ENCODE measurements around the gene SPOCK2. TPM values are rescaled to one million over a fixed set of nuclear protein-coding genes. Genes with fewer than 3 reads are reported as not detected.

Gene SPOCK2
- total RNA-seq, 1 donor from 2014 or later, result 187 TPM

DNA sequence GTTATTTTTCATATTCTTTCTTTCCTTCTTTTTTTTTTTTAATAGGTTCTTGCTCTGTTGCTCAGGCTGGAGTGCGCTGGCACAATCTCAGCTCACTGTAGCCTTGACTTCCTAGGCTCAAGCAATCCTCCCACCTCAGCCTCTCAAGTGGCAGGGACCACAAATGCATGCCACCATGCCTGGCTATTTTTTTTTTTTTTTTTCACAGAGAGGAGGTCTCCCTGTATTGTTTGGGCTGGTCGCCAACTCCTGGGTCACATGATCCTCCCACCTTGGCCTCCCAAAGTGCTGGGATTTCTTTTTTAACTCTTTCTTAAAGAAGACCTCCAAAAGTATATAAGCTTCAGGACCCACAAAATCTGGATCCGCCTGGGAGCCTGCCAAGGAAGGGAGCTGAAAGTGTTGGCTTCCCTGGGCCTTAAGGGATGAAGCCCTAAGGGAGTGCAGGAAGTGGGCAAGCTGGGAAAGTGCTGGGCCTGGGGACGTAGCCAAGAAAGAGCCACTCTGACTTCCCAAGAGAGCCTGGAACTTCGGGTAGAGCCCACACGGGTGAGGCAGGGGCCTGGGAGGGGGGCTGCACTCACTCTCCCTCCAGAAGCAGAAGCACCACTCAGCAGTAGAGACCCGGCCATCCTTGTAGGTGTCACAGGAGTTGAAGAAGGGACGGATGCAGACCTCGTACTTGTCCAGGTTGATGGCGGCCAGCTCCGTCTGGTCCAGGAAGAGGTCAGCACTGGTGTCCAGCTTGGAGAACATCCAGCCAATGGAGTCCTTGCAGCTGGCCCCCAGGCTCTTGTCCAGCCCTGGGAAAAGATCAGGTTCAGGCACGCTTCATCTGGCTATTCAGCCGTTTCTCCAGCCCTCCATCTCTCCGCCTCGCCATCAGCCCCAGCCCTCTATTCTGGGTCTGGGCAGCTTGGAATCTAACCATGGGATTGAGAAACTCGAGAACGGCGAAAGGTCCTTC, 21.8 kb downstream of the SPOCK2 start:
- intact Hi-C loops (cut with DNase I), result no loop called here
- H3K4me3 ChIP-seq, result no peak overlapping the region
- H3K9me3 ChIP-seq, result no peaks in the 10 kb centered on the region
- TF ChIP-seq, protein P1, sequence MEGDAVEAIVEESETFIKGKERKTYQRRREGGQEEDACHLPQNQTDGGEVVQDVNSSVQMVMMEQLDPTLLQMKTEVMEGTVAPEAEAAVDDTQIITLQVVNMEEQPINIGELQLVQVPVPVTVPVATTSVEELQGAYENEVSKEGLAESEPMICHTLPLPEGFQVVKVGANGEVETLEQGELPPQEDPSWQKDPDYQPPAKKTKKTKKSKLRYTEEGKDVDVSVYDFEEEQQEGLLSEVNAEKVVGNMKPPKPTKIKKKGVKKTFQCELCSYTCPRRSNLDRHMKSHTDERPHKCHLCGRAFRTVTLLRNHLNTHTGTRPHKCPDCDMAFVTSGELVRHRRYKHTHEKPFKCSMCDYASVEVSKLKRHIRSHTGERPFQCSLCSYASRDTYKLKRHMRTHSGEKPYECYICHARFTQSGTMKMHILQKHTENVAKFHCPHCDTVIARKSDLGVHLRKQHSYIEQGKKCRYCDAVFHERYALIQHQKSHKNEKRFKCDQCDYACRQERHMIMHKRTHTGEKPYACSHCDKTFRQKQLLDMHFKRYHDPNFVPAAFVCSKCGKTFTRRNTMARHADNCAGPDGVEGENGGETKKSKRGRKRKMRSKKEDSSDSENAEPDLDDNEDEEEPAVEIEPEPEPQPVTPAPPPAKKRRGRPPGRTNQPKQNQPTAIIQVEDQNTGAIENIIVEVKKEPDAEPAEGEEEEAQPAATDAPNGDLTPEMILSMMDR (IDR thresholded peaks at IDR 0.05), result no peak
- H3K4me1 ChIP-seq, result peaks cover 5% of the 10 kb centered on the region
- ATAC-seq, result no peak
- no peaks in the 10 kb centered on the region for H3K27me3 ChIP-seq
- no peaks in the 10 kb centered on the region for H3K36me3 ChIP-seq
- DNase-seq, result no peak
- H3K27ac ChIP-seq, result no peak overlapping the region

DNA sequence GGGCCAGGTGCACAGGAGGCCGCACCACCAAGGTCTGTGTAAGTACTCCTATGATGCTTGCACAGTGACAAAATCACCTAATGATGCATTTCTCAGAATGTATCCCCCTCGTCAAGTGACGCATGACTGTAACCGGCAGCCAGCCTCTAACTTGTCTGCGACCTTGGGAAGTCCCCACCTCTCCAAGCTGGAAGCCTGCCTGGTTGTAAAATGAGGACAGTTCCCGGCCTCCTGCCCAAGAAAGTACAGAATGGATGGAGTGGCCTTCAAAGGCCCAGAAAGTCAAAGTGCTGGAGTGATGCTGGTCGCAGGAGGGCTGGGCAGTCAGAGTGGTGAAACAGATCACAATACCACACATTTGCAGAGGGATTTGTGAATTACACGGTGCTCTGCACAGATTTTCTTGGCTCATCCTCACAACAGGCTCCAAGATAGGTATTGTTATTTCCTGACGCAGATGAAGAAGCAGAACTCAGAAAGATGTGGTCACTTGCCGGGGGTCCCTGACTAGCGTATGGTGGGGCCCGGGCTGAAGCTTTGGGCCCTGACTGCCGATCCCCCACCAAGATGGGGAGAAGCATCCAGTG, 22.8 kb downstream of the SPOCK2 start:
- ATAC-seq (no peak), DNase-seq (no peak)
- H3K27ac ChIP-seq, result no peak overlapping the region
- H3K27me3 ChIP-seq, result no peaks in the 10 kb centered on the region
- no peaks in the 10 kb centered on the region for H3K36me3 ChIP-seq
- peaks cover 4% of the 10 kb centered on the region for H3K4me1 ChIP-seq
- H3K9me3 ChIP-seq, result no peaks in the 10 kb centered on the region
- H3K4me3 ChIP-seq, result no peak overlapping the region
- intact Hi-C loops (cut with DNase I), result no loop called here
- TF ChIP-seq, protein P1 (IDR thresholded peaks at IDR 0.05), result no peak

DNA sequence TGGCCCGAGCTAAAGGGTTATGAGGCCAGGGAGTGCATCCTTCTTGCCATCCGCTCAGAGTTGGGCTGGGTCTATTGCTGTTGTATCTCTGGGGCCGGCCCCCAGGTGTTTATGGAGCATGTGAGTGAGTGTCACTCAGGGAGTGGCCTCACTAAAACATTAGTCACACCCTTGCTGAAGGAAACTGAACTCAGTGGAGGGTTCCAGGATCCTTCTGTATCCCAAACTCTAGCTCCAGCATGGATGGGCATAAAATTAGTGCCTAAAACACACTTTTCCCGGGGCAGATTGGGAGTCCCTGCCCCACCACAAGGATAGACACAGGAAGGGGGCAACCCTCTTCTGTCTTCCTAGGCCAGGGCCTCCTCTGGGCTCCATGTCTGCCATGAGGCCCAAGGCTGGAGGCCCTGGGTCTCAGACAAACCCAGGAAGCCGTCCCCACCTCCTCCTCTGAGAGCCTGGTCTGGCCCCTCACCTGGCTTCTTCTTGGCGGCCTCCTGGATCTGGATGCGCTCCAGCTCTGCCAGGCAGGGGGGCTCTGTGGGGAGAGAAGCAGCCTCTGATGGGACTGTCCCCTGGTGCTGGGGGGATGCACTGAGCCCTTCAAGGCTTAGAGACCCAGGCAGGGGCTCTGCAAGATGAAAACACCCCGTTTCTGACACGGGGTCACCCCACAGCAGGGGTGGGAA, 24.5 kb downstream of the SPOCK2 start:
- Histone ChIP-seq H3K36me3 (no peaks in the 10 kb centered on the region), H3K27ac (no peak overlapping the region), H3K4me3 (no peak overlapping the region), H3K4me1 (no peaks in the 10 kb centered on the region), H3K9me3 (no peaks in the 10 kb centered on the region), H3K27me3 (no peaks in the 10 kb centered on the region)
- intact Hi-C loops (cut with DNase I), result no loop called here
- TF ChIP-seq, protein P1 (IDR thresholded peaks at IDR 0.05), result no peak
- ATAC-seq (no peak), DNase-seq (no peak)

DNA sequence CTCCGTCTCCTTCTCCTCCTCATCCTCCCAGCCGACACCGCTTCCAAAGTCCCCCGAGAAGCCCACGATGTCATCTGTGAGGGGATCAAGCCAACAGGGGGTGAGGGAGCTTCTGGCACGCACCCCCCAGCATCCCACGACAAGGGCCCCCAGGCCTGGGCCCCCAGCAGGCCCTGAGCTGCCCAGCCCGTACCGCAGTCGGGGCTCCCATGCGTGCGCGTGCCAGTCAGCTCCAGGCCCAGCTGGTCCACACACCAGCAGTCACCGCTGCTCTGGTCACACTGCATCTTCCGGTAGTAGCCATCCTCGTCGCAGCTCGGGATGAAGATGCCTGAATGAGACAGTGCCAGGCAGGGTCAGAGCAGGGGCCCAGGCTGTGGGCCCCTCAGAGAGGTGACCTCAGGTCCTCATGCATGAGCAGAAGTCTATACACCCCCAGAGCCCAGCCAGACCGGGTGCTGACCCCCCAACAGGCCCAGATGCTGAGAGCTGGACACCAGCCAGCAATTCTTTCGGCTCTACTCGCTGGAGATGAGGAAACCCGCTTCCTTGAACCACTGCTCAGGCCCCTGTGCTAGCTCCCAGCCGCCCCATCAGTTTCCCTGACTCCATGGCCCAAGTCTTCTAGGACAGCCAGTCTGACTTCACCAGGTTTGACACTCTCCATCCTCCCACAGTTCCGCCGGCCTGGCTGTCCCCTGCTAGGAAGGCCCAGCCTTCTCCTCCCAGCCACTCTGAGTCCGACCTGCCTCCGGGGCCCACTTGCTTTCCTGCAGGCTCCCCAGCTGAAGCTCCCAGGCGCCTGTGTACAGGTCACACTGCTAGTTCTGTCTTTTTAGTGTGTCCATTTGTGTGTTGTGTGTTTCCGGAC, 25.3 kb downstream of the SPOCK2 start:
- DNase-seq, result no peak
- Histone ChIP-seq H3K27me3 (no peaks in the 10 kb centered on the region), H3K9me3 (no peaks in the 10 kb centered on the region), H3K4me3 (no peak overlapping the region), H3K4me1 (no peaks in the 10 kb centered on the region), H3K27ac (no peak overlapping the region), H3K36me3 (no peaks in the 10 kb centered on the region)
- intact Hi-C loops (cut with DNase I), result no loop called here
- TF ChIP-seq, protein P1 (IDR thresholded peaks at IDR 0.05), result no peak
- no peak for ATAC-seq

DNA sequence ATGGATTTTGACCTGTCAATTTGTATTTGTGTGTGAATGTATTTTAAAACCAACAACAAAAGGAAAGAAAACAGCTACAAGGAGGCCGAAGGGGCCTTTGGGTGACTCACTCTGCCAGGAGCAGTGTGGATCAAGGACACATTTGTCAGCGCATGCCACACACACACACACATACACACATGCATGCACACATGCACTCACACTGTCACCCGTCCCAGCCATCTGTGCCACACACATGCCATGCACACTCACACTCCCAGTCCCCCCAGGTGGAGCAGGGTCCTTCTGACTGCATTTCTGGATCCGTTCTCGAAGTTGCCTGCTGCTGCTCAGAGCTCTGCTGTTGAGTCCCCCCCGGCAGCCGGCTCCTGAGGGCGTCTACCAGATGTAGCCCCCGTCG, 26.0 kb downstream of the SPOCK2 start:
- intact Hi-C loops (cut with DNase I), result no loop called here
- Histone ChIP-seq H3K4me1 (no peaks in the 10 kb centered on the region), H3K27ac (no peak overlapping the region), H3K36me3 (no peaks in the 10 kb centered on the region), H3K9me3 (no peaks in the 10 kb centered on the region), H3K4me3 (no peak overlapping the region), H3K27me3 (no peaks in the 10 kb centered on the region)
- DNase-seq, result no peak
- TF ChIP-seq, protein P1 (IDR thresholded peaks at IDR 0.05), result no peak
- ATAC-seq, result no peak
